ENCODE results near the gene PRSS50. TPM values are rescaled to one million over a fixed set of nuclear protein-coding genes. Genes with fewer than 3 reads are reported as not detected.

PRSS50 gene
- polyA plus RNA-seq, 1 experiment: not detected

DNA sequence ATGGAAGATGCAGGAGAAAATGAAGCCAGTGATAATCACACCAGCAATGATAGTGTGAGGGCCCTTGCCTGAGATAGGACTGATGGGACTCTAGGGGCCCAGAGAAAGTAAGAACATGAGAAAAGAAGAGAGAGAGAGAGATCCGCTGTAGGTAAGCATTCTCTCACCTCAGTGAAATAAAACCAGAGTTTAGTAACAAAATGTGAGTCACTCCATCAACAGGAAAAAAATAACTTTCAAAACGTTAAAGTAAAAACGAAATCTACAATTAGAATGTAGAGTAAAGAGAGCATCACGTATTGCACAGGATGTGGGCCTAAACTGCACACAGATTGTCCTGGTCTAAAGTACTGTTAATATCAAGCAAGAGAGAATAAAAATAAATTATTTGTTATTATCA lies 6.8 kb upstream of the PRSS50 start:
- TF ChIP-seq, protein P1, sequence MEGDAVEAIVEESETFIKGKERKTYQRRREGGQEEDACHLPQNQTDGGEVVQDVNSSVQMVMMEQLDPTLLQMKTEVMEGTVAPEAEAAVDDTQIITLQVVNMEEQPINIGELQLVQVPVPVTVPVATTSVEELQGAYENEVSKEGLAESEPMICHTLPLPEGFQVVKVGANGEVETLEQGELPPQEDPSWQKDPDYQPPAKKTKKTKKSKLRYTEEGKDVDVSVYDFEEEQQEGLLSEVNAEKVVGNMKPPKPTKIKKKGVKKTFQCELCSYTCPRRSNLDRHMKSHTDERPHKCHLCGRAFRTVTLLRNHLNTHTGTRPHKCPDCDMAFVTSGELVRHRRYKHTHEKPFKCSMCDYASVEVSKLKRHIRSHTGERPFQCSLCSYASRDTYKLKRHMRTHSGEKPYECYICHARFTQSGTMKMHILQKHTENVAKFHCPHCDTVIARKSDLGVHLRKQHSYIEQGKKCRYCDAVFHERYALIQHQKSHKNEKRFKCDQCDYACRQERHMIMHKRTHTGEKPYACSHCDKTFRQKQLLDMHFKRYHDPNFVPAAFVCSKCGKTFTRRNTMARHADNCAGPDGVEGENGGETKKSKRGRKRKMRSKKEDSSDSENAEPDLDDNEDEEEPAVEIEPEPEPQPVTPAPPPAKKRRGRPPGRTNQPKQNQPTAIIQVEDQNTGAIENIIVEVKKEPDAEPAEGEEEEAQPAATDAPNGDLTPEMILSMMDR (IDR thresholded peaks at IDR 0.05; ENCODE audit: insufficient read depth, low read depth, low read length): no peak
- no peak for DNase-seq (ENCODE audit: low read depth)
- no peak overlapping the region for H3K4me3 ChIP-seq (ENCODE audit: low read depth, low read length)
- ChIA-PET CTCF (no interaction called here), POLR2A (no interaction called here)
- peaks cover 4% of the 10 kb centered on the region for H3K27me3 ChIP-seq (ENCODE audit: control insufficient read depth, insufficient read depth, low read length)
- H3K36me3 ChIP-seq (ENCODE audit: control insufficient read depth, insufficient read depth, low read length): no peaks in the 10 kb centered on the region

DNA sequence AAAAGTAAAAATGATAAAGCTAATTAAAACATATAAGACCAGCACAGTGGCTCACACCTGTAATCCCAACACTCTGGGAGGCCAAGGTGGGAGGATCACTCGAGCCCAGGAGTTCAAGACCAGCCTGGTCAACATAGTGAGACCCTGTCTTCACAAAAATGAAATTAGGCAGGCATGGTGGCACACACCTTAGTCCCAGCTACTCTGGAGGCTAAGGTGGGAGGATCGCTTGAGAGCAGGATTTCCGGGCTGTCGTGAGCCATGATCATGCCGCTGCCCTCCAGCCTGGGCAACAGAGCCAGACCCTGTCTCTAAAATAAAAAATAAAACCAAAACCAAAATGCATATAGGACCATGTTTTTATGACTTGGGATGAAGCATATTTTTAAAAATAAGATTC lies 4.8 kb upstream of the PRSS50 start:
- no peak overlapping the region for H3K4me3 ChIP-seq (ENCODE audit: low read depth, low read length)
- ChIA-PET POLR2A (no interaction called here), CTCF (interaction anchor here (1.2 to 1.6 kb wide), 2 partner anchors 12 to 17 kb away, joined by 3 to 6 read pairs; no protein-coding TSS in a partner anchor)
- H3K27me3 ChIP-seq (ENCODE audit: control insufficient read depth, insufficient read depth, low read length): peaks cover 2% of the 10 kb centered on the region
- no peaks in the 10 kb centered on the region for H3K36me3 ChIP-seq (ENCODE audit: control insufficient read depth, insufficient read depth, low read length)
- TF ChIP-seq, protein P1 (IDR thresholded peaks at IDR 0.05; ENCODE audit: insufficient read depth, low read depth, low read length): no peak
- no peak for DNase-seq (ENCODE audit: low read depth)

DNA sequence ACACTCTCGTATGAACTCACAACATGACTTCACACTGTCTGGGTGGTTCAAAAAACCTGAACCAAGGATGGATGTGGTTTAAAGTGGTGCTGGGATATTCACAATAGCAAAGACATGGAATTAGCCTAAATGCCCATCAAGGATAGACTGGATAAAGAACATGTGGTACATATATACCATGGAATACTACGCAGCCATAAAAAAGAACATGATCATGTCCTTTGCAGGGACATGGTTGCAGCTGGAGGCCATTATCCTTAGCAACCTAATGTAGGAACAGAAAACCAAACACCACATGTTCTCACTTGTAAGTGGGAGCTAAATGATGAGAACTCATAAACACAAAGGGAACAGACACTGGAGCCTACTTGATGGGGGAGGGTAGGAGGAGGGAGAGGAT lies 3.3 kb upstream of the PRSS50 start:
- TF ChIP-seq, protein P1 (IDR thresholded peaks at IDR 0.05; ENCODE audit: insufficient read depth, low read depth, low read length): no peak
- DNase-seq (ENCODE audit: low read depth): no peak
- POLR2A ChIA-PET: no interaction called here
- peaks cover 2% of the 10 kb centered on the region for H3K27me3 ChIP-seq (ENCODE audit: control insufficient read depth, insufficient read depth, low read length)
- CTCF ChIA-PET: interaction anchor here (0.9 to 1.6 kb wide), 3 partner anchors 11 to 174 kb away, joined by 3 to 4 read pairs (median 3); no protein-coding TSS in a partner anchor
- no peak overlapping the region for H3K4me3 ChIP-seq (ENCODE audit: low read depth, low read length)
- no peaks in the 10 kb centered on the region for H3K36me3 ChIP-seq (ENCODE audit: control insufficient read depth, insufficient read depth, low read length)

DNA sequence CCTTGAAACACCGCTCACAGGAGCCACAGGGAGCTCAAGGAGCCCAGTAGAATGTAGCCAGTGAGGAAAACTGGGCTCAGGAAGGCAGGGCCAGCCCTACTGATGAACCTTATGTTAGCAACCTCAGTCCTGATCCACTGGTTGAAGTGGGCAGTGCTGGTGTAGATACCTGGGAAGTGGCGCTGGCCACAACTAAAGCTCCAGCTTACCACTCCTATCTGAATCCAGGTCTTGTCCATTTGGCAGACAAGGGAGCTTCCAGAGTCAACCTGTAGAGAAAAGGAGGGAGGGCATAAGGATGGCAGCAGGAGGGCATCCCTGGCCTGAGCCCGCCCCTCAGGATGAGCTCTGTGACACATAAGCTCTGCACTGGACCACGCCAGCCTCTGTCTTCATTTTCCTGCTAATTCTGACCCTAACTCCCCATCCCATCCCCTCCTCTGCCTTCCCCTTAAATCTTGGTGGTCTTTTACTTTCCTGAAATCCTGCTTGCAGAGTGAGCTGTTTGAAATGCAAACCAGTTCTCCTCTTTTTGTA lies 2.1 kb upstream of the PRSS50 start:
- TF ChIP-seq, protein P1 (IDR thresholded peaks at IDR 0.05; ENCODE audit: insufficient read depth, low read depth, low read length): no peak
- H3K4me3 ChIP-seq (ENCODE audit: low read depth, low read length): no peak overlapping the region
- CTCF ChIA-PET: interaction anchor here (1.1 to 2.1 kb wide), 6 partner anchors 10 to 190 kb away, joined by 3 to 11 read pairs (median 4); no protein-coding TSS in a partner anchor
- peaks cover 3% of the 10 kb centered on the region for H3K27me3 ChIP-seq (ENCODE audit: control insufficient read depth, insufficient read depth, low read length)
- no peak for DNase-seq (ENCODE audit: low read depth)
- no peaks in the 10 kb centered on the region for H3K36me3 ChIP-seq (ENCODE audit: control insufficient read depth, insufficient read depth, low read length)
- POLR2A ChIA-PET: no interaction called here

DNA sequence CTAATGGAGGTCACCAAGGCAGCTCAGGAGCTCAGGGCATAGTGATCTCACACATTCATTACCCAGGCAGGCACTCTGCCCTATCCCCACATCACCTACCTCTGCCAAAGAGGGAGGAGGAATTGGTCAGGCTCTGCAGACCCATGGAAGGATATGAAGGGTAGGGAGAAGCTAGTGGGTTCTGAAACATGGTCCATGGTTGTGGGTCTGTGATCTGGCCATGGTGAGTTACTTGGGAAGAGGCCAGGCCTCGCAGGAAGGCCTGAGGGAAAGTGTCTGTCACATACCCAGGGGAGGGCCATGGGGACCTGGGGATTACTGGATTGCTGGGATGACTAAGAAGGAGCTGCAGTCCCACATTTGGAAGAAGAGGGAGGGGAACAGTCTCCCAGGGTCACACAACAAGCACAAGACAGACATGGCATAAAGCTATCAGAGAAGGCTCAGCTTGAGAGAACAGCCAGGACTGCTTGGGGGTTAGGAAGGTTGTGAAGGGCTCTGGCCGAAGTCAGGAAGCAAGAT lies 1.4 kb upstream of the PRSS50 start:
- CTCF ChIA-PET: interaction anchor here (0.8 to 2.1 kb wide), 6 partner anchors 10 to 201 kb away, joined by 3 to 11 read pairs (median 4); no protein-coding TSS in a partner anchor
- no peak for DNase-seq (ENCODE audit: low read depth)
- TF ChIP-seq, protein P1 (IDR thresholded peaks at IDR 0.05; ENCODE audit: insufficient read depth, low read depth, low read length): no peak
- Histone ChIP-seq H3K4me3 (ENCODE audit: low read depth, low read length) (no peak overlapping the region), H3K36me3 (ENCODE audit: control insufficient read depth, insufficient read depth, low read length) (no peaks in the 10 kb centered on the region), H3K27me3 (ENCODE audit: control insufficient read depth, insufficient read depth, low read length) (peaks cover 3% of the 10 kb centered on the region)
- POLR2A ChIA-PET: no interaction called here
